GM12891 (cell line): ENCODE data around the gene PRRT1B.

Experiments
- POLR2AphosphoS5 ChIP-seq: IDR thresholded peaks from 2 replicates; pipeline ENCODE4 v1.6.1; 2011; ENCODE audit warnings: low read depth, low read length, control low read depth
- POU2F2 ChIP-seq: IDR thresholded peaks from 2 replicates; pipeline ENCODE4 v1.6.1; 2011; ENCODE audit warnings: low read depth, mild to moderate bottlenecking, control low read depth, low read length, moderate library complexity

DNA sequence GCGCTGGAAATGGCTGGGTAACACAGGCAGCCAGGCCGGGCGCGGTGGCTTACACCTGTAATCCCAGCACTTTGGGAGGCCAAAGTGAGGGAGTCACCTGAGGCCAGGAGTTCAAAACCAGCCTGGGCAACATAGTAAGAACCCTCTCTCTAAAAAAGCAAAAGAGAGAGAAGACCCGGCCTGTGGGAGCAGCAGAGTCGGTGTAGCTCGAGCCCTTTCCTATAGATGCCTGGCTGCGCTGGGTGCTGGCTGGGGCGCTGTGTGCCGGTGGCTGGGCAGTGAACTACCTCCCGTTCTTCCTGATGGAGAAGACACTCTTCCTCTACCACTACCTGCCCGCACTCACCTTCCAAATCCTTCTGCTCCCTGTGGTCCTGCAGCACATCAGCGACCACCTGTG lies 23.5 kb upstream of the PRRT1B start:
- TF ChIP-seq POLR2AphosphoS5, result no peak
- no peak for TF ChIP-seq POU2F2
